HG03460 (cell line): ENCODE results near the gene SKAP2.

ENCODE experiments used
- ATAC-seq: cut with Tn5 transposase; IDR thresholded peaks from one replicate; pipeline ENCODE4 v1.9.1; 2021; ENCODE audit not compliant: unreplicated experiment

The SKAP2 gene

DNA sequence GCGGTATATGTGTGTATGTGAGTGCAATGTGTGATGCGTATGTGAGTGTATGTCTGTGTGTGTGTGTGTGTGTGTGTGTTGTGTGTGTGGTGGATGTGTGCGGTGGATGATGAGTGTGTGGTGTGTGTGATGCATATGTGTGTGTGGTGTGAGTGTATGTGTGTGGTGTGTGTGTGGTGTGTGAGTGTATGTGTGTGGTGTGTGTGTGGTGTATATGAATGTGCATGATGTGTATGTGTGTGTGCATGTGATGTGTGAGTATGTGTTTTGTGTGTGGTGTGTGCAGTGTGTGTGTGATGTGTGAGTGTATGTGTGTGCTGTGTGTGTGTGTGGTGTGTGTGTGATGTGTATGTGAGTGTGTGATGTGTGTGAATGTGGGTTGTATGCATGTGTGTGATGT is 222.0 kb downstream of the SKAP2 start:
- no peak for ATAC-seq

DNA sequence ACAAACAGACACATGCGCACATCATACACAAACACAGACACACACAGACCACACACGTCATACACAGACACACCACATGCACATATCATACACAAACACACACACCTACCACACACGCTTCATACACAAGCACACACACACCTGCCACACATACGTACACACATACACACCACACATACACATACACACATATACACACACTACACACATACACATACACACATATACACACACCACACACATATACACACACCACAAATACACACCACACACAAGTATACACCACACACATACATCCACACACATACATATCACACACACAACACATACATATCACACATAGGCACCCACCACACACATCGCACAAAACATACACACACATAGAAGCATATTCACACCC is 224.7 kb downstream of the SKAP2 start:
- no peak for ATAC-seq

GRCh38 chr7:26639111-26639510 is 225.3 kb downstream of the SKAP2 start:
- ATAC-seq: no peak

GRCh38 chr7:26638140-26638539 is 226.2 kb downstream of the SKAP2 start:
- no peak for ATAC-seq

- ATAC-seq: no peak
Measured at GRCh38 chr7:26637610-26638009, 226.8 kb downstream of the SKAP2 start.

- no peak for ATAC-seq
Measured at GRCh38 chr7:26636808-26637207, 227.6 kb downstream of the SKAP2 start.

- ATAC-seq: no peak
Measured at GRCh38 chr7:26633557-26633956, 230.8 kb downstream of the SKAP2 start.

DNA sequence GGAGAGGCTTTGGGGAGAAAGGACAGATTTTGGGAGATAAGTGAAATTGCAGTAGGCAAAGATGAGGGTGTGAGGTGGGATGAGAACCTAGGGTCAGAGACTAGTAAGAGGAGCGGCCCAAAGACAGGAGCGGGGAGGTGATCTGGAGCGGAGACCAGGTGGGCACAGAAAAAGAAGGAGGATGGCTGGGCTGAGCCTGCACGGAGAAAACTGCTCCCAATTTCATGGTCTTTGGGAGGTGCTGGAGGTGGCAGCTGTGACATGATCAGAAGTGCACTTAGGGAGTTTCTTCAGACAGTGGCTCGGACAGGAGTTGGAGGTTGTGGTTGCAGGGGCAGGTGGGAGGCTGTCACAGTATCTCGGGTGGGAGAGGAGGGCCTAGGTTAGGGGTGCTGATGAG is 232.8 kb downstream of the SKAP2 start:
- no peak for ATAC-seq

DNA sequence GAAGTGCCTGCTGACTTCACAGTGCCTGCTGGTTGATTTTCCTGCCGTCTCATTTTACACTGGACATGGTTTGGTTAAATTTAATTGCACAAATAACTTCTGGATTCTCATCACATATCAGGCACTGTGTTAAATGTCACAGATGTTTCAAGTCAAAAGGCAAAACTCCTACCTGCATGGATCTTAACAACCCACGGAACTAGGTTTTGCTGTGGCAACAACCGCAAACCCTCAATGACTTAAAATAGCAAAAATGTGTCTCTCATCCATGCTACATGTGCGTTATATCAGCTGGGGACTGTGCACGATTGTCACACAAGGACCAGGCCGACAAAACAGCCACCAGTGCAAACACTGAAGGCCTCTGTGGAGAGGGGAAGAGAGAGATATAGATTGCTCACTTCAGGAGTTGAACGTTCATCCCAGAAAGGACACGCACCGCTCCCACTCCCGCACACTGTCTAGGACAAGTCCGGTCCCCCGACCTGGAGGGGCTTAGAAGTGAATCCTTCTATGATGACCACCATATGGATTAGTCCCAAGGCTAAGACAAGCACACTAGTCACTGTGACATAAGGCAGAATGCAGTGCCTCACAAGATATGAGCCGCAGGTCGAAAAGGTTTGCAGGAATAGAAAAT is 233.3 kb downstream of the SKAP2 start:
- no peak for ATAC-seq

DNA sequence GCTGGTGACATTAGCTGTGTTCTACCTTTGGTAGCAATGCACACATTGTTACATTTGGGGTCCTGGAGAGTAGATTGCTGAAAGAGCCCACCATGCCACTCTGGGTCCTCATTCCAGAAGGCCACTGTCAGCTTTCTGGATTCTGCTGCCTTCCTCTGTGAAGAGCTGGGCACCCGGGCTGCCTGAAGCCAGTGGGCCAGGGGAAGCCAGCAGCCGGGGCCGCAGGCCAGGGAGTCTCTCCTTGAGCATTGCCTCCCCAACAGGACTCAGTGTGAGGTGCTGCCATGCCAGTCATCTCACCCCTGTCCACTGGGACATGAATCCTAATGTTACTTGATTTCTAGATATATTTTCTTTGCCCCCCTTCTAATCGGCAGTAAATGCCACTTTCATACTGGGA is 234.0 kb downstream of the SKAP2 start:
- ATAC-seq: no peak

- no peak for ATAC-seq
Measured at GRCh38 chr7:26629696-26630095, 234.7 kb downstream of the SKAP2 start.

- no peak for ATAC-seq
Measured at GRCh38 chr7:26627891-26628341, 236.5 kb downstream of the SKAP2 start.

- ATAC-seq: no peak
Measured at GRCh38 chr7:26627221-26627620, 237.2 kb downstream of the SKAP2 start.

- no peak for ATAC-seq
Measured at GRCh38 chr7:26626687-26627086, 237.7 kb downstream of the SKAP2 start.

- ATAC-seq: no peak
Measured at GRCh38 chr7:26626156-26626555, 238.2 kb downstream of the SKAP2 start.

GRCh38 chr7:26625286-26625685 is 239.1 kb downstream of the SKAP2 start:
- no peak for ATAC-seq

DNA sequence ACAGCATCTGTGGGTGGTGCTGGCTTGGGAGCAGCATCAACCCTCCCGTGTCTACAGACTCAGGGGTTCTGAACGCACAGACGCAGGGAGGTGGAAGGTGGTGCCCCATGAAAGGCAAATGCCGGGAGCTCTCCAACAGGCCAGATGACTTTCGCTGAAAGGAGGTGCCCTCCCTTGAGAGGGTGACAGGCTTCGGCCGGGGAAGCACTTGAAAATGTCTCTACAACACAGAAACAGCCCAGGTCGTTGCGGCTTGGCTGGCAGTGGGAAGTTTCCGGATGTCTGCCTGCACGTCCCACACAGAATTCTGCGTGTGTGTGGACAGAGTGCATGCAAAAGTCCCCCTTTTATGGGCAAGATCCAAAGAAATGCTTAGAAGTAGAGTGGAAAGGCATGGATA is 239.6 kb downstream of the SKAP2 start:
- ATAC-seq: no peak

GRCh38 chr7:26624431-26624830 is 240.0 kb downstream of the SKAP2 start:
- no peak for ATAC-seq

DNA sequence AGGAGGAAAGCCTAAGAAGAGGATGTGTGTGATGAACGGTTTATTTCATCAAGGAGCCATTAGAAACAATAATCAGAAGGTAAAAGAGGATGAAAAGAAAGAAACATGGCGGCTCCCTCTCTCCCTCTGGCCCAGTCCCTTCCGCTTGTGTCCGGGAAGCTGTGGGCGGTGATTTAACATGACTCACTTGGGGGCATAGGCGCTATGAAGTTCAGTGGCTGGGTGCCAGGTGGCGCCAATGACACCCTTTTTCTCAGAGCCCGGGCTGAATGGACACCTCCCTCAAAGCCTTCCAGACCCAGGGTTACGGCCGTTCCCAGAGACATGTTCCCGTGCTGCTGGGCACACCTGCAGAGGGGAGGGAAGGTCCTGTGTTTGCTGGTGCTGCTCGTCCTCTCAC is 244.0 kb downstream of the SKAP2 start:
- no peak for ATAC-seq

GRCh38 chr7:26619348-26619984 is 244.9 kb downstream of the SKAP2 start:
- ATAC-seq: no peak

DNA sequence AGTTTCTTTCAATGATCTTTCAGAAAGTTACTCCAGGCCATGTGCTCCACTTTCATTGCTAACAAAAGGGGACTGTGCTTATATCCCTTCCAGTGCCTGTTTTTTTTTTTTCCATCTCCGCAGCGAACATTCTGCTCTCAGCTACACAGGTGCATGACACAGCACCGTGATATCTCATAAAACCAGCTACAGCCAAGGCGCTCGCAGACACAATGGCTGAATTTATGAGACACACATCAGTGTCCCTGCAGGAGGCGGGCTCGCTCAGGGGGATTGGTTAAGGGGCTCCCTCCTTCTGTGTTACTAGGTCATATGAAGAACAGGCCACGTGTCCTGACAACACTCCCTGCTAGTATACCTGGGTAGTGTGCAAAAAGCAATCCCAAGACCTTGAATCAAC is 245.5 kb downstream of the SKAP2 start:
- ATAC-seq: no peak

DNA sequence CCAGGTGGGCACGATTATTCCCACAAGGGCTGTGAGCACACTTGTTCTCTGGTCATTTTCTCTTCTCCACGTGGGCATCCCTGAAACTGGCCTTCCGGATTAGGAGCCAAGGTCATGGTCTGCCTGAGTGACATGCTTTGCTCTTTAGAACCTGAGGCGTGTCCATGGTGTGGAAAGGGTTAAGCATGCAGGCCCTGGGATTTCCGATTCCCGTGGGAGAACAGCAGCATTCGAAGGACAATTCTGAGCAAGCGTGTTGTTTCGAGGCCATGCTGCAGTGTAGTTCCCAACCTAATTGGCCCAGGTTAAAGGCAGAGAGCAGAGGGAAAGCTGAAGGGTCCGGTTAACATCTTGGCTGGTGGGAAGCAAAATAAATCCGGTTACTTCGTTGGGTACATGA is 245.9 kb downstream of the SKAP2 start:
- ATAC-seq: no peak
